Measurements from ENCODE around the gene GSTO2. TPM values are rescaled to one million over a fixed set of nuclear protein-coding genes. Genes with fewer than 3 reads are reported as not detected.

Gene GSTO2
- total and polyA plus RNA-seq, 2 of the 13 experiments (the other 11 are each of a cell fraction or from before 2014, with no cell fraction given), result 2.1 to 7.9 TPM

- TF ChIP-seq, protein P1, sequence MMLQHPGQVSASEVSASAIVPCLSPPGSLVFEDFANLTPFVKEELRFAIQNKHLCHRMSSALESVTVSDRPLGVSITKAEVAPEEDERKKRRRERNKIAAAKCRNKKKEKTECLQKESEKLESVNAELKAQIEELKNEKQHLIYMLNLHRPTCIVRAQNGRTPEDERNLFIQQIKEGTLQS (CRISPR knock-in tag; IDR thresholded peaks at IDR 0.05), result no peak
- TF ChIP-seq DNMT3B (CRISPR knock-in tag; conservative IDR thresholded peaks at IDR 0.05) (no peak), ZNF660 (CRISPR knock-in tag; IDR thresholded peaks at IDR 0.05; ENCODE audit: borderline replicate concordance, low read depth) (no peak), PAF1 (CRISPR knock-in tag; IDR thresholded peaks at IDR 0.05) (no peak), IRX3 (CRISPR knock-in tag; IDR thresholded peaks at IDR 0.05; ENCODE audit: borderline replicate concordance, low read depth) (no peak), GPBP1L1 (CRISPR knock-in tag; IDR thresholded peaks at IDR 0.05) (no peak), KAT8 (CRISPR knock-in tag; IDR thresholded peaks at IDR 0.05) (peak; percentile 23; the same call in 1 of the 2 replicates), ZNF777 (CRISPR knock-in tag; IDR thresholded peaks at IDR 0.05) (no peak), KLF16 (CRISPR knock-in tag; IDR thresholded peaks at IDR 0.05) (no peak), ZMYM4 (CRISPR knock-in tag; IDR thresholded peaks at IDR 0.05) (0 out of 2 replicates have a peak, but pooled peaks have one; percentile 46), MAFK (conservative IDR thresholded peaks at IDR 0.05 in 1 of 2, IDR thresholded peaks at IDR 0.05 in 1 of 2; ENCODE audit: low read length in 2 of 2) (no peak), ZNF10 (CRISPR knock-in tag; IDR thresholded peaks at IDR 0.05; ENCODE audit: borderline replicate concordance, low read depth) (no peak), ZBTB20 (CRISPR knock-in tag; IDR thresholded peaks at IDR 0.05; ENCODE audit: borderline replicate concordance, low read depth) (no peak), ZNF563 (CRISPR knock-in tag; IDR thresholded peaks at IDR 0.05) (no peak), KLF6 (CRISPR knock-in tag; IDR thresholded peaks at IDR 0.05) (no peak), GABPB1 (CRISPR knock-in tag; IDR thresholded peaks at IDR 0.05) (no peak)
- TF ChIP-seq, protein P2, sequence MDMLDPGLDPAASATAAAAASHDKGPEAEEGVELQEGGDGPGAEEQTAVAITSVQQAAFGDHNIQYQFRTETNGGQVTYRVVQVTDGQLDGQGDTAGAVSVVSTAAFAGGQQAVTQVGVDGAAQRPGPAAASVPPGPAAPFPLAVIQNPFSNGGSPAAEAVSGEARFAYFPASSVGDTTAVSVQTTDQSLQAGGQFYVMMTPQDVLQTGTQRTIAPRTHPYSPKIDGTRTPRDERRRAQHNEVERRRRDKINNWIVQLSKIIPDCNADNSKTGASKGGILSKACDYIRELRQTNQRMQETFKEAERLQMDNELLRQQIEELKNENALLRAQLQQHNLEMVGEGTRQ (IDR thresholded peaks at IDR 0.05; ENCODE audit: low read depth, low read length), result no peak
- TF ChIP-seq, protein P2 (CRISPR knock-in tag; IDR thresholded peaks at IDR 0.05; ENCODE audit: borderline replicate concordance), result no peak
- TF ChIP-seq, protein P3, sequence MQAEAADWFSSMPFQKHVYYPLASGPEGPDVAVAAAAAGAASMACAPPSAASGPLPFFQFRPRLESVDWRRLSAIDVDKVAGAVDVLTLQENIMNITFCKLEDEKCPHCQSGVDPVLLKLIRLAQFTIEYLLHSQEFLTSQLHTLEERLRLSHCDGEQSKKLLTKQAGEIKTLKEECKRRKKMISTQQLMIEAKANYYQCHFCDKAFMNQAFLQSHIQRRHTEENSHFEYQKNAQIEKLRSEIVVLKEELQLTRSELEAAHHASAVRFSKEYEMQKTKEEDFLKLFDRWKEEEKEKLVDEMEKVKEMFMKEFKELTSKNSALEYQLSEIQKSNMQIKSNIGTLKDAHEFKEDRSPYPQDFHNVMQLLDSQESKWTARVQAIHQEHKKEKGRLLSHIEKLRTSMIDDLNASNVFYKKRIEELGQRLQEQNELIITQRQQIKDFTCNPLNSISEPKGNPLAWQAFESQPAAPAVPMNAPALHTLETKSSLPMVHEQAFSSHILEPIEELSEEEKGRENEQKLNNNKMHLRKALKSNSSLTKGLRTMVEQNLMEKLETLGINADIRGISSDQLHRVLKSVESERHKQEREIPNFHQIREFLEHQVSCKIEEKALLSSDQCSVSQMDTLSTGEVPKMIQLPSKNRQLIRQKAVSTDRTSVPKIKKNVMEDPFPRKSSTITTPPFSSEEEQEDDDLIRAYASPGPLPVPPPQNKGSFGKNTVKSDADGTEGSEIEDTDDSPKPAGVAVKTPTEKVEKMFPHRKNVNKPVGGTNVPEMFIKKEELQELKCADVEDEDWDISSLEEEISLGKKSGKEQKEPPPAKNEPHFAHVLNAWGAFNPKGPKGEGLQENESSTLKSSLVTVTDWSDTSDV (CRISPR knock-in tag; IDR thresholded peaks at IDR 0.05), result no peak
- TF ChIP-seq, protein P4, sequence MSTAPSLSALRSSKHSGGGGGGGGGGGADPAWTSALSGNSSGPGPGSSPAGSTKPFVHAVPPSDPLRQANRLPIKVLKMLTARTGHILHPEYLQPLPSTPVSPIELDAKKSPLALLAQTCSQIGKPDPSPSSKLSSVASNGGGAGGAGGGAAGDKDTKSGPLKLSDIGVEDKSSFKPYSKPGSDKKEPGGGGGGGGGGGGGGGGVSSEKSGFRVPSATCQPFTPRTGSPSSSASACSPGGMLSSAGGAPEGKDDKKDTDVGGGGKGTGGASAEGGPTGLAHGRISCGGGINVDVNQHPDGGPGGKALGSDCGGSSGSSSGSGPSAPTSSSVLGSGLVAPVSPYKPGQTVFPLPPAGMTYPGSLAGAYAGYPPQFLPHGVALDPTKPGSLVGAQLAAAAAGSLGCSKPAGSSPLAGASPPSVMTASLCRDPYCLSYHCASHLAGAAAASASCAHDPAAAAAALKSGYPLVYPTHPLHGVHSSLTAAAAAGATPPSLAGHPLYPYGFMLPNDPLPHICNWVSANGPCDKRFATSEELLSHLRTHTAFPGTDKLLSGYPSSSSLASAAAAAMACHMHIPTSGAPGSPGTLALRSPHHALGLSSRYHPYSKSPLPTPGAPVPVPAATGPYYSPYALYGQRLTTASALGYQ (CRISPR knock-in tag; IDR thresholded peaks at IDR 0.05), result no peak
- TF ChIP-seq, protein P5, sequence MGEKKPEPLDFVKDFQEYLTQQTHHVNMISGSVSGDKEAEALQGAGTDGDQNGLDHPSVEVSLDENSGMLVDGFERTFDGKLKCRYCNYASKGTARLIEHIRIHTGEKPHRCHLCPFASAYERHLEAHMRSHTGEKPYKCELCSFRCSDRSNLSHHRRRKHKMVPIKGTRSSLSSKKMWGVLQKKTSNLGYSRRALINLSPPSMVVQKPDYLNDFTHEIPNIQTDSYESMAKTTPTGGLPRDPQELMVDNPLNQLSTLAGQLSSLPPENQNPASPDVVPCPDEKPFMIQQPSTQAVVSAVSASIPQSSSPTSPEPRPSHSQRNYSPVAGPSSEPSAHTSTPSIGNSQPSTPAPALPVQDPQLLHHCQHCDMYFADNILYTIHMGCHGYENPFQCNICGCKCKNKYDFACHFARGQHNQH (CRISPR knock-in tag; IDR thresholded peaks at IDR 0.05), result peak; percentile 50; the same call in 1 of the 2 replicates
Measured at GRCh38 chr10:104286939-104287338, 18.0 kb downstream of the GSTO2 start (continued).

Data from HepG2 (cell line).